Trophoblast cell (in vitro differentiated cells and primary cell): Measurements from ENCODE around the gene KIRREL3.

ENCODE experiments used
- DNase-seq, 2 donors: peaks; one replicate each; pipeline ENCODE4 v3.0.0-alpha.2; 2016
- H2AFZ ChIP-seq: 2 replicates; pipeline ENCODE4 v1.6.1; 2013; ENCODE audit warnings: low read length, moderate library complexity, mild to moderate bottlenecking; ENCODE audit not compliant: insufficient read depth, poor library complexity
- H2AK5ac ChIP-seq: 2 replicates; pipeline ENCODE4 v1.6.1; 2013; ENCODE audit warnings: mild to moderate bottlenecking, low read length
- H2BK120ac ChIP-seq: 2 replicates; pipeline ENCODE4 v1.6.1; 2013; ENCODE audit warnings: low read length, mild to moderate bottlenecking, moderate library complexity; ENCODE audit not compliant: insufficient read depth, poor library complexity
- H2BK12ac ChIP-seq: 2 replicates; pipeline ENCODE4 v1.6.1; 2013; ENCODE audit warnings: mild to moderate bottlenecking, low read length, moderate library complexity
- H2BK5ac ChIP-seq: 2 replicates; pipeline ENCODE4 v1.6.1; 2013; ENCODE audit warnings: low read length, low read depth, moderate library complexity, mild to moderate bottlenecking; ENCODE audit not compliant: poor library complexity
- H3K14ac ChIP-seq: 2 replicates; pipeline ENCODE4 v1.6.1; 2013; ENCODE audit warnings: mild to moderate bottlenecking, low read length
- H3K18ac ChIP-seq: 2 replicates; pipeline ENCODE4 v1.6.1; 2013; ENCODE audit warnings: mild to moderate bottlenecking, low read length
- H3K23ac ChIP-seq: 2 replicates; pipeline ENCODE4 v1.6.1; 2013; ENCODE audit warnings: low read length
- H3K27ac ChIP-seq: 2 replicates; pipeline ENCODE4 v1.5.1; 2013; ENCODE audit warnings: low read depth, mild to moderate bottlenecking, inconsistent platforms, low read length, moderate library complexity
- H3K27me3 ChIP-seq: 2 replicates; pipeline ENCODE4 v1.6.1; 2013; ENCODE audit warnings: inconsistent platforms, mild to moderate bottlenecking, low read length, moderate library complexity; ENCODE audit not compliant: insufficient read depth
- H3K36me3 ChIP-seq, 2 experiments: 1 replicate in 1 of 2; 2 replicates in 1 of 2; pipeline ENCODE4 v1.6.1; 2013; ENCODE audit warnings: low read length in 2 of 2, mild to moderate bottlenecking in 2 of 2, moderate library complexity in 1 of 2; ENCODE audit not compliant: insufficient read depth in 2 of 2, control insufficient read depth in 1 of 2
- H3K4ac ChIP-seq: 2 replicates; pipeline ENCODE4 v1.6.1; 2013; ENCODE audit warnings: low read depth, mild to moderate bottlenecking, low read length, moderate library complexity
- H3K4me1 ChIP-seq, 2 experiments: 1 replicate in 1 of 2; 2 replicates in 1 of 2; pipeline ENCODE4 v1.6.1; 2013; ENCODE audit warnings: low read length in 2 of 2, mild to moderate bottlenecking in 2 of 2, moderate library complexity in 1 of 2; ENCODE audit not compliant: insufficient read depth in 2 of 2, control insufficient read depth in 1 of 2
- H3K4me2 ChIP-seq: 2 replicates; pipeline ENCODE4 v1.6.1; 2013; ENCODE audit warnings: inconsistent platforms, mild to moderate bottlenecking, low read length, moderate library complexity
- H3K4me3 ChIP-seq: 2 replicates; pipeline ENCODE4 v1.5.1; 2013; ENCODE audit warnings: mild to moderate bottlenecking, low read depth, low read length, inconsistent platforms
- H3K79me1 ChIP-seq: one replicate; pipeline ENCODE4 v1.6.1; 2013; ENCODE audit warnings: low read length
- H3K79me2 ChIP-seq: 2 replicates; pipeline ENCODE4 v1.6.1; 2013; ENCODE audit warnings: low read length, mild to moderate bottlenecking; ENCODE audit not compliant: control insufficient read depth, insufficient read depth, poor library complexity
- H3K9ac ChIP-seq: 2 replicates; pipeline ENCODE4 v1.6.1; 2013; ENCODE audit warnings: mild to moderate bottlenecking, low read length
- H3K9me3 ChIP-seq: 2 replicates; pipeline ENCODE4 v1.6.1; 2013; ENCODE audit warnings: low read depth, mild to moderate bottlenecking, control low read depth, inconsistent platforms, low read length; ENCODE audit not compliant: insufficient read depth
- H4K12ac ChIP-seq: 2 replicates; pipeline ENCODE4 v1.6.1; 2013; ENCODE audit warnings: low read depth, mild to moderate bottlenecking, low read length, moderate library complexity
- H4K8ac ChIP-seq: 2 replicates; pipeline ENCODE4 v1.6.1; 2013; ENCODE audit warnings: low read depth, mild to moderate bottlenecking, low read length, moderate library complexity
- H4K91ac ChIP-seq: one replicate; pipeline ENCODE4 v1.6.1; 2013; ENCODE audit warnings: low read depth, mild to moderate bottlenecking, low read length, moderate library complexity
- WGBS: extraction: QIAGEN DNeasy Blood & Tissue Kit; methylation state at CpG from one replicate; pipeline ENCODE4 v1.1.7; 2013; ENCODE audit warnings: missing lambda C conversion rate; ENCODE audit not compliant: insufficient read length, insufficient coverage; ENCODE audit errors: extremely low coverage; 5-methylcytosine and 5-hydroxymethylcytosine counted together

KIRREL3 gene

DNA sequence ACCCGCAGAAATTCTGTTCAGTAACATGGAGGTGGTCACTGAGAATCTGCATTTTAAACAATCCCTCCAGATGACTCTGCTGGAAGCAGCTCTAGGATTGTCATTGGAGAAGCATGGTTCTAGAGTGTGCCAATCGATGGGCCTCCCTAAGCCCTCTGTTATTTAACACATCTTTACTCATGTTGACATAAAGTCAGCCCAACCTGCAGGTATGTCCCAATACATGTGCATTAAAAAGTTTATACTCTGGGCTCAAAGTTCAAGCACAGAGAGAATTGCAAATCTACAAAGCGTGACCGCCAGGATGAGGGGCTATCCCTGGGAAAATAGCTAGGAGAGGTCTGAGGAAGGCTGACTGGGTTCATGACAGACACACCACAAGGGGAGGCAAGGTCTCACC lies 116.4 kb downstream of the KIRREL3 start:
- H3K27me3 ChIP-seq = no peaks in the 10 kb centered on the region
- H3K23ac ChIP-seq = no peak overlapping the region
- H4K91ac ChIP-seq = no peak overlapping the region
- no peak overlapping the region for H2BK5ac ChIP-seq
- H3K9ac ChIP-seq = no peak overlapping the region
- H2BK120ac ChIP-seq = no peak overlapping the region
- no peak overlapping the region for H2AK5ac ChIP-seq
- no peak overlapping the region for H3K4me3 ChIP-seq
- H2BK12ac ChIP-seq = no peak overlapping the region
- peaks cover 2% of the 10 kb centered on the region for H3K79me1 ChIP-seq
- no peak overlapping the region for H4K8ac ChIP-seq
- no peak overlapping the region for H3K14ac ChIP-seq
- H3K79me2 ChIP-seq = no peaks in the 10 kb centered on the region
- H3K4me2 ChIP-seq = no peak overlapping the region
- H3K4me1 ChIP-seq = peaks cover 2 to 9% of the 10 kb centered on the region in 2 experiments
- H3K4ac ChIP-seq = no peak overlapping the region
- no CpG with 5 or more reads among the region's 4 CpGs for WGBS
- no peak for DNase-seq
- H4K12ac ChIP-seq = no peak overlapping the region
- H3K27ac ChIP-seq = no peak overlapping the region
- no peaks in the 10 kb centered on the region for H3K9me3 ChIP-seq
- H3K36me3 ChIP-seq = no peaks in the 10 kb centered on the region
- no peak overlapping the region for H2AFZ ChIP-seq
- no peak overlapping the region for H3K18ac ChIP-seq

DNA sequence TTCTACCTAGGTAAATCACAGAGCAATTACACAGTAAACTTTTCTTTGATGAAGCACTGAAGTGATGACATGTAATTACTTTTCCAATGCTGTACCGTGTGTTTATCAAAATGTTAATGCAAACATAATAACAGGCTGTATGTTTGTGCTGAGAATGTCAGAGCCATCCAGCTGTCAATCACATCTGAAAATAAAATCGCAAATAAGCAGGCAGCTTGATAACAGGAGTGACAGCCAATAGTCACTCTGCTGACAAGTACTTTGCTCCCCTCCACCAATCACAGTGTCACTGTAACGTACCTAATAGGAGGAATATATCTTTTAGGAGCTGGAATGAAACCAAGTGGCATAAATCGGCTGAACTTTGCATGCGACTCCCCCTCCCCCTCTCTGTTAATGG lies 119.7 kb downstream of the KIRREL3 start:
- Histone ChIP-seq H2BK5ac (no peak overlapping the region), H3K18ac (no peak overlapping the region), H2BK120ac (no peak overlapping the region), H3K27me3 (no peaks in the 10 kb centered on the region), H4K91ac (no peak overlapping the region), H3K27ac (no peak overlapping the region), H3K79me1 (no peaks in the 10 kb centered on the region), H4K12ac (no peak overlapping the region), H4K8ac (no peak overlapping the region), H3K4me3 (no peak overlapping the region), H3K4me1 (no peaks in the 10 kb centered on the region), H3K23ac (no peak overlapping the region), H2AFZ (no peak overlapping the region), H3K9me3 (no peaks in the 10 kb centered on the region), H2BK12ac (no peak overlapping the region), H3K4me2 (no peak overlapping the region), H3K9ac (no peak overlapping the region), H3K79me2 (no peaks in the 10 kb centered on the region), H2AK5ac (no peak overlapping the region), H3K14ac (no peak overlapping the region), H3K36me3 (no peaks in the 10 kb centered on the region), H3K4ac (no peak overlapping the region)
- no CpG with 5 or more reads among the region's 5 CpGs for WGBS
- no peak for DNase-seq

DNA sequence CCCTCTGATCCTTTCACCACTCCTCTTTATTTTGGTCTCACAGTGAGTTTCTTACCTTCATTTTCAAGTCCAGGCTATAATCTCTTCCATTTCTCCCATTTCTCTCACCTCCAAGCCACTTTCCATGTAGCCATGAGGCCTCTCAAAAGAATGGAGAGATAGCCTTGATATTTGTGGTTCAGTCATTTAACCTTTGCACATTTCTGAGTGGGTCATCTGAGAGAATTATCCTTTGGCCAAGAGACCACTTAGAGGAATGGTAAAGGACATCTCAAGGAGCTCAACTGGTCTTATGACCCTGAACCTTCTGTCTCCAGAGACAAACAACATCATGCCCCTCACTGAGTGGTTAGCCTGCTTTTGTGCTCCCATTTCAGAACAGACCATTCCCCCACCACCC lies 121.1 kb downstream of the KIRREL3 start:
- Histone ChIP-seq H3K9ac (no peak overlapping the region), H3K4ac (no peak overlapping the region), H3K9me3 (no peaks in the 10 kb centered on the region), H3K27me3 (no peaks in the 10 kb centered on the region), H3K14ac (no peak overlapping the region), H3K18ac (no peak overlapping the region), H3K4me2 (no peak overlapping the region), H4K8ac (no peak overlapping the region), H3K4me3 (no peak overlapping the region), H3K23ac (no peak overlapping the region), H3K27ac (no peak overlapping the region), H2BK120ac (no peak overlapping the region), H2AK5ac (no peak overlapping the region), H2BK5ac (no peak overlapping the region), H4K12ac (no peak overlapping the region), H4K91ac (no peak overlapping the region), H2BK12ac (no peak overlapping the region), H3K4me1 (no peaks in the 10 kb centered on the region), H3K79me1 (no peaks in the 10 kb centered on the region), H3K79me2 (no peaks in the 10 kb centered on the region), H3K36me3 (no peaks in the 10 kb centered on the region), H2AFZ (no peak overlapping the region)
- peak; percentile 4 to 64 for DNase-seq

DNA sequence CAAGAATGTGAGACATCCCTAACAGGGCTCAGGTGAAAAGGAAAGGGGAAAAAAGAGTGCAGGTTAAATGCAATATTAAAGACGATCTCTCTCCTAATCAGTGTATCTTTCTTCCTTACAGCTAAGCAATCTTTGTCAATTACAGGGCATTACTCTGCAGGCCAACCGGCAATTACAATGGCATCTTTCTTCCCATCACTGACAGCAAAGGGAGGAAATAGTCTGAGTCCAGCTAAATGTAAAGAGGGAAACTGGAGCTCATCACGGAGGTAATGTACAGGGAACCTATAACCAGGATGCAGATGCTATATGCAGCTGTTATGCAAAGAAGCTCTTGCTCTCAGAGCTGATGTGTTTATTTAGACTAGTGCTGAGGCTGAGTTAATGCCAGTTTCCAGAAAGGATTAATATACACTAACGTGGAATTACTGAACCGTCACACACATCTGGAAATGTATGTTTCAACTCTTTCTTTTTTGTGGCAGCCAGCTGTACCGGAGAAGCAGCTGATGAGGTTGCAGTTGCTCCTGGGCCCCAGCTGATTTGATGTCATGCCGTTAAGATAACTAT lies 121.6 kb downstream of the KIRREL3 start:
- H3K4me1 ChIP-seq = no peaks in the 10 kb centered on the region
- no peak overlapping the region for H2AFZ ChIP-seq
- no peak overlapping the region for H3K18ac ChIP-seq
- no peak overlapping the region for H3K4me2 ChIP-seq
- H2BK5ac ChIP-seq = no peak overlapping the region
- H4K8ac ChIP-seq = no peak overlapping the region
- H3K27me3 ChIP-seq = no peaks in the 10 kb centered on the region
- no peaks in the 10 kb centered on the region for H3K36me3 ChIP-seq
- H3K9ac ChIP-seq = no peak overlapping the region
- H3K27ac ChIP-seq = no peak overlapping the region
- no peak overlapping the region for H4K12ac ChIP-seq
- no peak overlapping the region for H2BK12ac ChIP-seq
- H2AK5ac ChIP-seq = no peak overlapping the region
- H4K91ac ChIP-seq = no peak overlapping the region
- H3K14ac ChIP-seq = no peak overlapping the region
- DNase-seq = peak in 1 of 2 donors; percentile 1
- no peak overlapping the region for H3K23ac ChIP-seq
- no CpG with 5 or more reads among the region's 7 CpGs for WGBS
- no peaks in the 10 kb centered on the region for H3K79me1 ChIP-seq
- H3K9me3 ChIP-seq = no peaks in the 10 kb centered on the region
- H3K4ac ChIP-seq = no peak overlapping the region
- no peaks in the 10 kb centered on the region for H3K79me2 ChIP-seq
- H3K4me3 ChIP-seq = no peak overlapping the region
- H2BK120ac ChIP-seq = no peak overlapping the region
